Dendritic cell treated with granulocyte-macrophage colony-stimulating factor and Interleukin-4, amounts not matched to agents 40 ng/mL and 50 ng/mL, for 4 days (primary cell): ENCODE data around the gene TTC16.
"Not testable (repeated sequence)": the region's sequence is repeated elsewhere in the genome, so short reads cannot be mapped to it uniquely, and the experiment has no call there.

Experiments used
- H3K27ac Mint-ChIP-seq: one replicate; pipeline ENCODE4 v1.8.0; 2022; ENCODE audit warnings: mild to moderate bottlenecking, mixed read lengths
- H3K27me3 Mint-ChIP-seq: one replicate; pipeline ENCODE4 v1.8.0; 2022; ENCODE audit warnings: mild to moderate bottlenecking, mixed read lengths
- H3K36me3 Mint-ChIP-seq: one replicate; pipeline ENCODE4 v1.8.0; 2022; ENCODE audit warnings: low read depth, mixed read lengths
- H3K4me1 Mint-ChIP-seq: one replicate; pipeline ENCODE4 v1.8.0; 2022; ENCODE audit warnings: low read depth, mixed read lengths
- H3K4me3 Mint-ChIP-seq: one replicate; pipeline ENCODE4 v1.8.0; 2022; ENCODE audit warnings: mild to moderate bottlenecking, moderate library complexity, mixed read lengths
- H3K9me3 Mint-ChIP-seq: one replicate; pipeline ENCODE4 v1.8.0; 2022; ENCODE audit warnings: mixed read lengths
- intact Hi-C: fragments of 100-400 bp; cut with micrococcal nuclease; formaldehyde crosslinking; loops from one replicate; pipeline ENCODE4 v1.15.0; 2022

The TTC16 gene

DNA sequence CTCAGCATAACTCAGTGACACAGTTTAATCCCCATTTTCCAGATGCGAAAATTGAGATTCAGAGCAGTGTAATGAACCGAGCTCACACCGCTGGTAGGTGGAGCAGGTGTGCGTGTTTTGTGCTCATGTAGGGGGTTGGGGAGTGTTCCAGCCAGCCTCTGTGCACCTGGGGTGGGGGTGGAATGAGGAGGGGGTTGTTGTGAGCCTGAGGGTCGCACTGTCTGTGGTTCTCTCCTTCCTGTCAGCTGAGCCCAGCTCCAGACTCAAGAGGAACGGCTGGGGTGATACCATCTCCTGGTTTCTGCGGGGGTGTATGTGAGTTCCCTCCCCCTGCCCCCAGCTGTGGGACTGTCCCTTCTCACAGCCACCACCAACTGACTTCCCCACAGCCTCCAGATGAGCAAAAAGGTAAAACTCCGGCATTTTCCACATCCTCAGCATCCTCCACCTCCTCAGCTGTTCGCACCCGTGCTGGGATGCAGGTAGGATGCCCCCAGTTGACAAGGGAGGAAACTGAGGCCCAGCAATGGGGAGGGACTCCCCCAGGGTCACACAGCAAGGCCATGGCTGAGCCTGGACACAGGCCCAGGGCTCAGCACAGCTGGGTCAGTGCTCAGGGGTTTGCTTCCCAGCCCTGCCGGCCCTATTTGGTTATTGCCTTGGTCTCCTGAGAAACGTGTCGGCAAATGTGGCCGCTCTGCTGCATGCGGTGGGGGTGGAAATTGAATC is 60.5 kb downstream of the TTC16 start:
- no peaks in the 10 kb centered on the region for H3K27me3 Mint-ChIP-seq
- H3K36me3 Mint-ChIP-seq: peaks cover 11% of the 10 kb centered on the region
- intact Hi-C loops: no loop called here
- H3K27ac Mint-ChIP-seq: peak overlapping the region; percentile 80
- H3K9me3 Mint-ChIP-seq: no peaks in the 10 kb centered on the region
- peak overlapping the region; percentile 71 for H3K4me3 Mint-ChIP-seq
- H3K4me1 Mint-ChIP-seq: peaks cover 67% of the 10 kb centered on the region

- peaks cover 68% of the 10 kb centered on the region for H3K4me1 Mint-ChIP-seq
Observed at GRCh38 chr9:127776924-127777289, 61.0 kb downstream of the TTC16 start.

DNA sequence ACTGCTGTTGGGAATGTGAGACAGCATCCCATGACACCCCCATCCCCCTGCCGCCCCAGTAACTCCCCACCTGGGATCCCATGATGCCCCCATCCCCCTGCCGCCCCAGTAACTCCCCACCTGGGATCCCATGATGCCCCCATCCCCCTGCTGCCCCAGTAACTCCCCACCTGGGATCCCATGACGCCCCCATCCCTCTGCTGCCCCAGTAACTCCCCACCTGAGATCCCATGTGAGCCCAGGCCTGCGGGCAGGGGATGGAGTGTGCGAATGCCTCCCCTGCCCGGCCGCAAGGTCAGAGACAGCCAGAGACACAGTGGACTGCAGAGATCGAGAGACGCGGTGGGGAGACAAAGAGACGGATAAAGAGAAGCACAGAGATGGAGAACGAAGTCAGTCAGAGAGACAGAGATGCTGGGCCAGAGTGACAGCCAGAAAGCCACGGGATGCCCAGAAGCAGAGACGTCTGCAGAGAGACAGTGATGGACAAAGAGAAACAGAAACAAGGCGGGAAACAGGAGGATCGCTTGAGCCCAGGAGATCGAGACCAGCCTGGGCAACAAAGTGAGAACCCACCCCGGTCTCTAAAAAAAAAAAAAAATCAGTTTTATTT is 61.6 kb downstream of the TTC16 start:
- H3K27ac Mint-ChIP-seq: peak overlapping the region; percentile 64
- H3K27me3 Mint-ChIP-seq: no peaks in the 10 kb centered on the region
- H3K9me3 Mint-ChIP-seq: no peaks in the 10 kb centered on the region
- H3K36me3 Mint-ChIP-seq: peaks cover 11% of the 10 kb centered on the region
- intact Hi-C loops: no loop called here
- H3K4me3 Mint-ChIP-seq: peak overlapping the region; percentile 71
- H3K4me1 Mint-ChIP-seq: peaks cover 69% of the 10 kb centered on the region

More at GRCh38 chr9:127776924-127777289, 61.0 kb downstream of the TTC16 start:
- Mint-ChIP-seq H3K27me3 (no peaks in the 10 kb centered on the region), H3K4me3 (peak overlapping the region; percentile 71), H3K36me3 (peaks cover 11% of the 10 kb centered on the region), H3K27ac (peak overlapping the region; percentile 80), H3K9me3 (no peaks in the 10 kb centered on the region)
- intact Hi-C loops: no loop called here

GRCh38 chr9:127778280-127779135 is 62.6 kb downstream of the TTC16 start, which contains the start of gene SH2D3C:
SH2D3C (minus strand) TSS chr9:127778666; CDS start chr9:127778627, 39 bp downstream.
- intact Hi-C loops: no loop called here
- Mint-ChIP-seq H3K36me3 (peaks cover 10% of the 10 kb centered on the region), H3K27ac (peak within 1 kb of the TSS; percentile 64), H3K4me3 (peak within 1 kb of the TSS; percentile 71), H3K9me3 (no peaks in the 10 kb centered on the region), H3K27me3 (no peaks in the 10 kb centered on the region), H3K4me1 (peaks cover 74% of the 10 kb centered on the region)

GRCh38 chr9:127779136-127779981 is 63.5 kb downstream of the TTC16 start:
- H3K27ac Mint-ChIP-seq: peak overlapping the region; percentile 64

GRCh38 chr9:127780126-127780885 is 64.4 kb downstream of the TTC16 start:
- no peak overlapping the region for H3K4me3 Mint-ChIP-seq

More at GRCh38 chr9:127779136-127779981, 63.5 kb downstream of the TTC16 start:
- peak overlapping the region; percentile 70 for H3K4me3 Mint-ChIP-seq
- H3K27me3 Mint-ChIP-seq: no peaks in the 10 kb centered on the region
- peaks cover 74% of the 10 kb centered on the region for H3K4me1 Mint-ChIP-seq
- H3K9me3 Mint-ChIP-seq: no peaks in the 10 kb centered on the region
- intact Hi-C loops: no loop called here
- peaks cover 1% of the 10 kb centered on the region for H3K36me3 Mint-ChIP-seq

GRCh38 chr9:127780909-127781308 is 65.0 kb downstream of the TTC16 start:
- H3K27me3 Mint-ChIP-seq, intact Hi-C loops, H3K9me3 Mint-ChIP-seq, H3K4me3 Mint-ChIP-seq, H3K36me3 Mint-ChIP-seq: not testable (repeated sequence)
- peak overlapping the region; percentile 64 for H3K27ac Mint-ChIP-seq
- peaks cover 79% of the 10 kb centered on the region for H3K4me1 Mint-ChIP-seq

More at GRCh38 chr9:127780126-127780885, 64.4 kb downstream of the TTC16 start:
- intact Hi-C loops: no loop called here
- H3K27ac Mint-ChIP-seq: peak overlapping the region; percentile 64
- H3K4me1 Mint-ChIP-seq: peaks cover 79% of the 10 kb centered on the region
- H3K9me3 Mint-ChIP-seq: no peaks in the 10 kb centered on the region
- H3K36me3 Mint-ChIP-seq: no peaks in the 10 kb centered on the region
- H3K27me3 Mint-ChIP-seq: no peaks in the 10 kb centered on the region
